Activated CD8-positive, alpha-beta memory T cell treated with anti-CD3 and anti-CD28 coated beads, Interleukin-2, amount 50 U/mL, for 1 hour (primary cell): Measurements from ENCODE around the gene RNF168.
"Not testable (repeated sequence)": the region's sequence is repeated elsewhere in the genome, so short reads cannot be mapped to it uniquely, and the experiment has no call there.

Experiments used
- DNase-seq: peaks from one replicate; pipeline ENCODE4 v3.0.0-alpha.2; 2020; ENCODE audit errors: extremely low read depth

RNF168 gene

DNA sequence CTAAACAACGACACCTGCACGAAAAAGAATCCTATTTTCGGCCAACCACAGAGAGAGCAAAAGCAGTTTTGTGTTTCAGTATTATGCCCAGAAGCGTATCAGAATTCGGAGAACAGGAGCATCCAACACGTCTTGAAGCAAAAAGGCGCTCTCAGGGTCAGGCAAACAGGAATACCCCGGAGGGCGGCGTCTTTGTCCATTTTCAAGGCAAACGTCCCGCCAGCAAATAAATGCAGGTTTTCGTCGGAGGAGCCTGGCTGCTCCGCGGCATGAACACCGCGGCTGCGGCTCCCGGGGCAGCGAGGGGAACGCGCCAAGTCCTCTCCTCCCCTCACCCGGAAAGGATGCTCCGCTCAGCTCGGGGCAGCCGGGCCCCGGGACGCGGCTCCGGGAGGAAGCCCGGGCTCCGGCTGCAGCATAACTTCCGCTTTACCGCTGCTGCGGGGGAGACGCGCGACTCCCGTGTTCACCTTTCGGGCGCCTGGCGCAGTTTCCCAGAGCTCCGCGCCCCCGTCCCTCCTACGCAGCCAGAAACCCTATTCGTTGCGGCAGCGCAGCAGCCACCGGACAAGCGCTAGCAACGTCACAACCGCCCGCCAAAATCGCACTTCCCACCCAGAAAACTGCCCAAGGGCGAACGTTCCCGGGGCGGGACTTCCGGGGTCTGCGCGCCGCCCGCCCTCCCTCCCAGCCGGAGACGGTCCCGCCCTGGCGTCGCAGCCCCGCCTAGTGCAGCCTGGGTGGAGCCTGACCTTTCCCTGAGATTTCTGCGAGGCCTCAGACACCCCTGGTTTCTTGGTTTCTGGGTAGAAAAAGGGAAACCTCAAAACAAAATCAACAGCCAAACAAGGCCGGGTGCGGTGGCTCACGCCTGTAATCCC is at the start of gene RNF168:
RNF168 (minus strand) TSS at position 573 of the 881 bp plus-strand sequence. CDS start 595 bp downstream, outside the sequence.
- DNase-seq = peak; percentile 86

DNA sequence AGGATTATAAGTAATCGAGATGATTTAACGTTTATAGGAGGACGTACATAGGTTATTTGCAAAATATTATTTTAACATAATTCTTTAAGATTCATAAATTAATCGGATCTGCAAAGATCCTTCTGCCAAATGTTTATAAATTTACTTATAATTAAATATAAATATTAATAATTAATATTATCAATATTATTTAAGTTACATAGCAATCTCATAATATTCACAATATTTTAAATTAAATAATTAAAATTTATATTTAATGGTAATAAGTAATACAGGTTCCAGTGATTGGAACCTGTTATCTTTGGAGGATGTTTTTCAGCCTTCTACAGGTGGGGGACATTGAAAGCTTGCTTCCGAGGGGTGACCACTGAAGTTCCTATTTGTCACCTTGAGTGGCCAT is 48.7 kb upstream of the RNF168 start:
- DNase-seq = no peak

DNA sequence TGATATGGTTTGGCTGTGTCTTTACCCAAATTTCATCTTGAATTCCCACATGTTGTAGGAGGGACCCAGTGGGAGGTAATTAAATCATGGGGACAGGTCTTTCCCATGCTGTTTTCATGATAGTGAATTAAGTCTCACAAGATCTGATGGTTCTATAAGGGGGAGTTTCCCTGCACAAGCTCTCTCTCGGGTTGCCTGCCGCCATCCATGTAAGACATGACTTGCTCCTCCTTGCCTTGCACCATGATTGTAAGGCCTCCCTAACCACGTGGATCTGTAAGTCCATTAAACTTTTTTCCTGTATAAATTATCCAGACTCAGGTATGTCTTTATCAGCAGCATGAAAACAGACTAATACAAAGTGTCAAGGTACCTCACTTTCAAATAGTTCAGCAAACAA is 46.6 kb upstream of the RNF168 start:
- not testable (repeated sequence) for DNase-seq

DNA sequence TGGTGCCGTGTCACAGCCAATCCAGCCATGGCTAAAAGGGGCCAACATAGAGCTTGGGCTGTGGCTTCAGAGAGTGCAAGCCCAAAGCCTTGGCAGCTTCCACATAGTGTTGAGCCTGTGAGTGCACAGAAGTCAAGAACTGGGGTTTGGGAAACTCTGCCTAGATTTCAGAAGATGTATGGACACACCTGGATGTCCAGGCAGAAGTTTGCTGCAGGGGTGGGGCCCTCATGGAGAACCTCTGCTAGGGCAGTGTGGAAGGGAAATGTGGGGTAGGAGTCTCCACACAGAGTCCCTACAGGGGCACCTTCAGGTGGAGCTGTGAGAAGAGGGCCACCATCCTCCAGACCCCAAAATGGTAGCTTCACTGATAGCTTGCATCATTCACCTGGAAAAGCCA is 45.7 kb upstream of the RNF168 start:
- DNase-seq = not testable (repeated sequence)

DNA sequence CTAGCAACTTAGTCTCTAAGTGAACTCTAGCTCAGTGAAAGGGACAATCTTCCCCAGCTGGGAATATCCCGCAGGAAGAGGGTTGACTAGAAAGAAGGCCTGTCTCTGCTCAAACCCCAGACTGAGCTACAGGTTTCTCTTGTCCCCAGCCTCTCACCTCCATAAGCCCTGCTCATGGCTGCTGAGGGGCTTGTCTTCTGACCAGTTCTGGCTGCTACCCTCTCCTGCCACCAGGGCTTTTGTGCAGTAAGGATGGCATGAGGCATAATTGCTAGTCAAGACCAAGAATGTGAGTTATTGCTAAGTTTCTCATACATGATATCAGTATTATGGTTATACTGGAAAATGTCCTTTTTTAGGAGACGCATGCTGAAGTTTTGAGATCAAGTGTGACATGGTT is 43.5 kb upstream of the RNF168 start:
- no peak for DNase-seq

DNA sequence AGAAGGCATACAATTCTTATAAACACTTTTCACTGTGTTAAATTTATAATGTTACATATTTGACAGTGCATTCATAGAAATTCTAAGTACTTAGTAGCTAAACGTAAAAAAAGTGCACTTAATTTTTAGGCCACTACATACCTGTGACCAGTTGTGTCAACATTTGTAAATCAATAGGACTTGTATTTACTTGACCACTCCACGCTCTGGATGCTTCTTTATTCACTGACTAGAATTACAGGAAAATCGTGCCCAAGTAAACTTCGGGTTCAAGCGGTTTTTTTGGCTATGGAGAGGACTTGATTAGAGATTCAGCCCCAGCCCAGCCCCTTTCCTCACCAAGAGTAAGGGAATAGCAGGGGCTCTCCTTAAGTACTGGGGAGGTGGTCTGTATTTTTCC is 43.0 kb upstream of the RNF168 start:
- no peak for DNase-seq

GRCh38 chr3:196544491-196544992 is 41.0 kb upstream of the RNF168 start:
- no peak for DNase-seq

- no peak for DNase-seq
These were observed 38.3 kb upstream of the RNF168 start for GRCh38 chr3:196541684-196542445.

- no peak for DNase-seq
These were observed 33.9 kb upstream of the RNF168 start for GRCh38 chr3:196537319-196537984.

GRCh38 chr3:196533260-196533681 is 29.7 kb upstream of the RNF168 start:
- DNase-seq = no peak

- DNase-seq = no peak
These were observed 27.9 kb upstream of the RNF168 start for GRCh38 chr3:196531418-196531817.

DNA sequence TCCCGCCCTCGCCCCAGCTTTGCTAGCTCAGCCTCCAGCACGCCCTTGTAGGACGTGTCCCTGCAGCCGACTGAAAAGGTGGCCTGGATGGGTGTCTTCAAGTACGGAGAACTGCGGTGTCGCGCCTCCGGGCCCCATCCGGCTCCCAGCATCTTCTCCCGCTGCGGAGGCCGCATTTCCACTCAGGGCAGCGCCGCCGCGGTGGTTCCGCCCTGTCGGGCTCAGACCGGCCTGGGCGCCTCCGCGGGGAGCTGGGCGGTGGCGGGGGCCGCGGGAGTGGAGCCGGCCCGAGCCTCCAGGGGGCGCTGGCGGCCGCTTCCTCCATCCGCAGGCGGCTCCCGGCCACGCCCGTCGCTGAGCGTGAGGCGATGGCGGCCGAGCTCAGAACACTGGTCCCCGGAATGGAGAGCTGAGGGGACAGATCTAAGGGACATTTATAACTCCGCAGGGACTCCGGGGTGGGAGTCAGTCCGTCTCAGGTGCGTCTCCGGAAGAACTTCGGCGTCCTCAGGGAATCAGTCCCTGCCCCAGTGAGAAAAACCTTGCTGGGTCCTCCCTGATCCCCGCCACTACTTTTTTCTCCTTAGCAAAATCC is 25.2 kb upstream of the RNF168 start:
- no peak for DNase-seq

DNA sequence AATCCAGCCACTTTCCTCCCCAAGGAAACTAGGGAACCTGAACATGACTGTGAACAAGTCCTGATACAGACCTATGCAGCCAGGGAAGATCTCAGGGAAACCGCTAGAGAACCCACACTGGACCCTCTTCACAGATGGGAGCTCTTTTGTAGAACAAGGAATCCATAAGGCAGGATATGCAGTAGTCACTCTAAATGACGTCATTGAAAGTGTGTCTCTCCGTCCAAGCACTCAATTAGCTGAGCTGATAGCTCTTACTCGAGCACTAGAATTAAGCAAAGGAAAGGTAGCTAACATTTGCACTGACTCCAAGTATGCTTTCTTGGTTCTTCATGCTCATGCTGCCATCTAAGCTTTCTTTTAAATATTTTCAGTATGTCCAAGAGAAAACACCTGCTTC is 21.6 kb upstream of the RNF168 start:
- no peak for DNase-seq

- no peak for DNase-seq
These were observed 21.0 kb upstream of the RNF168 start for GRCh38 chr3:196524527-196524926.

GRCh38 chr3:196523841-196524240 is 20.3 kb upstream of the RNF168 start:
- DNase-seq = no peak

DNA sequence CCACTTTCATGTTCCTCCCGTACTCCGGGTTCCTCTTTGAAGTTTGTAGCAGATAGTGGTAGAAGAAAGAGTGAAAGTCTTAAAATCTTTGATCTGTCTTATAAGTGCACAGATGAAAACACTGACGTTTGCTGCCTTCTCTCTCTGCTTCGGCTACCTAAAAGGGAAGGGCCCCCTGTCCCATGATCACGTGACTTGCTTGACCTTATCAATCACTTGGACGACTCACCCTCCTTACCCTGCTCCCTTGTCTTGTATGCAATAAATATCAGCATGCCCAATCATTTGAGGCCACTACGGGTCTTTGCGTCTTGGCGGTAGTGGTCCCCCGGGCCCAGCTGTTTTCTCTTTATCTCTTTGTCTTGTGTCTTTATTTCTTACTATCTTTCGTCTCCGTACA is 17.7 kb upstream of the RNF168 start:
- not testable (repeated sequence) for DNase-seq

DNA sequence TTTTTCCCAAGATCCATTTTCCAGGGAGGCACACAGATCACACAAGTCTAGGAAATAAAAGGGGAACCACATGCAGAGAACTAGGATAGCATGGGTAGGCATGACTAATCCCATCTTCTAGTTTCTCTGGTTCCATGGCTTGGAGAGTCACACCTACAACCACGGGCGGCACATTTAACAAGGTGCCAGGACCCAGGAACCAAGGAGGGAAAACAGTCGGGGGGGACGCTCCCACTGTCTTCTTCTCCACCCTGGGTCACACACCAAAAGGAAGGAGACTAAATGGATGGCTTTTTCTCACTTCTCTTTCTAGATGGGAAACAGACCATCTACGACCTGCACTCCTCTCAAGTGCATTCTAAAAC is 16.1 kb upstream of the RNF168 start:
- DNase-seq = no peak

GRCh38 chr3:196518966-196519717 is 15.6 kb upstream of the RNF168 start:
- DNase-seq = no peak

DNA sequence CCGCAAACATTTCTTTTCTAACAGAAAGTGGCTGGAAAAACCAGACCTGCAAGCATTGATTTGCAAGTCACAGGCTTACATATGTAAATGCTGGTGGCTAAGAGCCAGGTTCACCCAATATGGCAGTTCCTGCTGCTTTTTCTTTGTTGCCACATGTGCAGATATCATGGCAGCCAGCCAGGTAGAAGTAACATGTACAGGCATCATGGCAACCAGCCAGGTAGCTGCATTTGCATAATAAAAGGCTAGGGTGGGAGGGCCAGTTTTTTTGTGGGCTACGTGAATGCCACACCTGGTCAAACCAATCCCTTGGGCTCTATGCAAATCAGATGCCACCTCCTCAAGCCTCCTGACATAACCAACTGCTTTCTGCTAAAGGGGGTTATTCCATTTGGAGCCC is 14.4 kb upstream of the RNF168 start:
- no peak for DNase-seq

GRCh38 chr3:196517162-196517800 is 13.7 kb upstream of the RNF168 start:
- no peak for DNase-seq
